Aorta (tissue), 5 donors: ENCODE measurements around the gene FNDC7. TPM values are rescaled to one million over a fixed set of nuclear protein-coding genes. Genes with fewer than 3 reads are reported as not detected.

ENCODE experiments used
- ATAC-seq: fragments of 200-7000 bp; cut with Tn5 transposase; one replicate; pipeline ENCODE4 v1.9.1; 2022; ENCODE audit warnings: moderate library complexity; ENCODE audit not compliant: low FRiP score
- DNase-seq, 2 donors: peaks; one replicate each; pipeline ENCODE4 v3.0.0-alpha.2; 2020
- H3K27ac ChIP-seq, 2 donors: one replicate each; pipeline ENCODE4 v1.5.1; 2013; ENCODE audit warnings: low read length in 2 of 2, mild to moderate bottlenecking in 2 of 2, moderate library complexity in 2 of 2, control low read depth in 1 of 2, inconsistent platforms in 1 of 2, low read depth in 1 of 2
- H3K27me3 ChIP-seq, 2 donors: one replicate each; pipeline ENCODE4 v1.6.1; 2013; ENCODE audit warnings: control low read depth in 1 of 2, low read length in 1 of 2, mild to moderate bottlenecking in 1 of 2, moderate library complexity in 1 of 2; ENCODE audit not compliant: insufficient read depth in 2 of 2, control insufficient read depth in 1 of 2
- H3K36me3 ChIP-seq, 2 donors: one replicate each; pipeline ENCODE4 v1.6.1; 2013; ENCODE audit warnings: control low read depth in 1 of 2, low read length in 1 of 2, mild to moderate bottlenecking in 1 of 2; ENCODE audit not compliant: insufficient read depth in 2 of 2, control insufficient read depth in 1 of 2
- H3K4me1 ChIP-seq, 2 donors: one replicate each; pipeline ENCODE4 v1.6.1; 2013; ENCODE audit warnings: low read length in 2 of 2, control low read depth in 1 of 2, mild to moderate bottlenecking in 1 of 2, moderate library complexity in 1 of 2; ENCODE audit not compliant: insufficient read depth in 2 of 2, control insufficient read depth in 1 of 2
- H3K4me3 ChIP-seq, 2 donors: one replicate each; pipeline ENCODE4 v1.5.1; 2013; ENCODE audit warnings: low read length in 2 of 2, control low read depth in 1 of 2, mild to moderate bottlenecking in 1 of 2
- H3K9me3 ChIP-seq: one replicate; pipeline ENCODE4 v1.6.1; 2013; ENCODE audit warnings: mild to moderate bottlenecking, low read length; ENCODE audit not compliant: control insufficient read depth
- WGBS, 2 donors: extraction: QIAGEN DNeasy Blood & Tissue Kit; methylation state at CpG; one replicate each; pipeline ENCODE4 v1.1.7; 2013; 5-methylcytosine and 5-hydroxymethylcytosine counted together
- intact Hi-C, 2 donors: fragments of 100-400 bp; cut with DNase I; formaldehyde crosslinking; loops; one replicate each; pipeline versions ENCODE4 v1.14.2 to v1.15.0; 2022
- polyA plus RNA-seq, 2 donors: library from polyadenylated mRNA; stranded (reverse); fragments of 200-250 nt; gene quantifications; one replicate each; pipeline ENCODE4 v1.2.3, GENCODE V29; 2013
- total RNA-seq, 2 donors: library from RNA; stranded (reverse); fragmentation: NEBNext Ultra II Directional; extraction: Animal tissue kit (Norgen Biotek cat#: 25700); gene quantifications; one replicate each; pipeline ENCODE4 v1.2.1, GENCODE V29; 2021
- donor health status: healthy with polysubstance abuse.
- donor health status: Bipolar disorder and iron deficiency.
- donor health status: DM: no; HTN: no; CAD: no.
- donor health status: DM: no; HTN: no; CAD: no.
- donor health status: DM: yes; HTN: yes; CAD: no.

FNDC7 gene
- total and polyA plus RNA-seq, 4 donors: 0.15 TPM; not detected in 3

GRCh38 chr1:108704496-108704895 is 8.2 kb upstream of the FNDC7 start:
- intact Hi-C loops: loop anchor here in 1 of 2 donors (2.0 kb wide), 1 partner anchor 36 kb away; no protein-coding TSS in a partner anchor
- H3K4me1 ChIP-seq: no peaks in the 10 kb centered on the region
- ATAC-seq (no peak), DNase-seq (no peak)
- no peaks in the 10 kb centered on the region for H3K36me3 ChIP-seq
- no peaks in the 10 kb centered on the region for H3K27me3 ChIP-seq
- no peak overlapping the region for H3K27ac ChIP-seq
- peak overlapping the region in 1 of 2 donors; percentile 22 for H3K4me3 ChIP-seq
- WGBS, 2 donors: 4 to 18% methylated on average over 2 of the region's 2 CpGs
- H3K9me3 ChIP-seq: no peaks in the 10 kb centered on the region

GRCh38 chr1:108706643-108707042 is 6.1 kb upstream of the FNDC7 start:
- DNase-seq (no peak), ATAC-seq (no peak)
- H3K36me3 ChIP-seq: no peaks in the 10 kb centered on the region
- H3K27ac ChIP-seq: no peak overlapping the region
- intact Hi-C loops: no loop called here
- H3K4me3 ChIP-seq: no peak overlapping the region
- H3K9me3 ChIP-seq: no peaks in the 10 kb centered on the region
- WGBS, 2 donors: 94 to 97% methylated on average over 3 of the region's 3 CpGs
- no peaks in the 10 kb centered on the region for H3K4me1 ChIP-seq
- H3K27me3 ChIP-seq: no peaks in the 10 kb centered on the region

- Histone ChIP-seq H3K4me3 (no peak overlapping the region), H3K27ac (no peak overlapping the region), H3K9me3 (no peaks in the 10 kb centered on the region), H3K36me3 (no peaks in the 10 kb centered on the region), H3K27me3 (no peaks in the 10 kb centered on the region), H3K4me1 (no peaks in the 10 kb centered on the region)
- 67 to 70% methylated on average over 7 of the region's 7 CpGs for WGBS, 2 donors
- intact Hi-C loops: no loop called here
- peak in 1 of 2 donors; percentile 46 for DNase-seq
- ATAC-seq: peak; percentile 7
Measured at GRCh38 chr1:108708691-108709660, 3.7 kb upstream of the FNDC7 start.

DNA sequence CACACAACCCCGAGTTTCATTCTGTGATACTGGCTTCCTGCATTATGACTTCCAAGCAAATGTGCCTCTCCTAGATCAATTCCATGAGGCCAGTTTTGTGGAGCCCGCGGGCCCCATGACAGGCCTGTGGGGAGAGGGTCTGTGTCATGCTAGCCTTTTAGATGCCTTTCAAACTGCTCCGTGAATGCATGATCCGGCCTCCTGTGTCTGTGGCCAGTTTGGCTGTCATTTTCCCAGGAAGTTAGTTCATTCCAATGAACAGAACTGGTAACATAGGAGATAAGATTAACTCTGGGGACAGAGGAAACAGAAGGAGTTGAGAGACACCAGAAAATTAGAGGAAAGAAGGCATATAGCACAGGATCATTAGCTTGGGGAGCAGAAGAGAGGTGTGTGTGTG is 3.2 kb downstream of the FNDC7 start:
- no peaks in the 10 kb centered on the region for H3K9me3 ChIP-seq
- 16 to 18% methylated on average over 5 of the region's 5 CpGs for WGBS, 2 donors
- intact Hi-C loops: no loop called here
- H3K4me3 ChIP-seq: no peak overlapping the region
- DNase-seq: no peak
- H3K27me3 ChIP-seq: no peaks in the 10 kb centered on the region
- no peaks in the 10 kb centered on the region for H3K36me3 ChIP-seq
- ATAC-seq: no peak
- H3K27ac ChIP-seq: peak overlapping the region in 1 of 2 donors; percentile 45
- H3K4me1 ChIP-seq: peaks cover 0 to 3% of the 10 kb centered on the region in 2 donors

DNA sequence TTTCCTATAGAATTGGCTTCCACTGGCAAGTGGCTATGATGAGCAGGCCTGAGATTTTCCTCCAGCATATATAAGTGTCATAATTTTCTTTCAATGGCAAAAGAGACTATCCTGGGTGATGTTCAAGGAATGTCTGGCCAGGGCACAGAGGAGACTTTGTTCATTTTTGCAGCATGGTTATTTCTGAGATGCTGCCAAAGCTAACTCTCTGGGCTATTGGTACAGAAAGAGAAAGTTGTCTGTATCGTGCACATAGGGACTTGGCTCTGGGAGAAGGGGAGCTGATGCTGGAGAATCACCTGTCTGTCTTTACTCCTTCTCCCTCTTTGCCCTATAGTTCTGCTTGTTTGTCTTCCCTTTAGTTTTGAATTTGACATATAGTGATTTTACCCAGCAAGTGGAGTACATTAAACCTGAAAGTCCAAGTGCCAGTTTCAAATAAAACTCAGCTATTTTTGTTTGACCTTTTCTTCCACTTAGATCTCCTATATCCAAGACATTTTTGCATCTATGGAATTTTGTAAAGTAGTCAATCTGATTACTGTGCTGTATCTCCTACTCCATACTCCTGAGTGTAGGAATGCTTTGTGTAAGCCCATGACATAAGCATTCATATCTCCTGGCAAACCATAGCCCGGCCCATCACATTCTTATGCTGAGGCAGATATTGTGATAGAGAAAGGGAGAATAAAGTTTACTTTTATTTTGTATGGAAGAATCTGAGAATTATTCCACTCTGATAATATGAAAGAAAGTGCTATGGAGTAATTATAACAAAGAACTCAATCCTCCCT is 3.9 kb downstream of the FNDC7 start:
- intact Hi-C loops: no loop called here
- 18 to 30% methylated on average over 2 of the region's 2 CpGs for WGBS, 2 donors
- H3K27ac ChIP-seq: no peak overlapping the region
- DNase-seq: no peak
- H3K4me3 ChIP-seq: no peak overlapping the region
- ATAC-seq: no peak
- peaks cover 0 to 3% of the 10 kb centered on the region in 2 donors for H3K4me1 ChIP-seq
- H3K9me3 ChIP-seq: no peaks in the 10 kb centered on the region
- H3K36me3 ChIP-seq: no peaks in the 10 kb centered on the region
- H3K27me3 ChIP-seq: no peaks in the 10 kb centered on the region

- no peaks in the 10 kb centered on the region for H3K9me3 ChIP-seq
- 95 to 96% methylated on average over 9 of the region's 9 CpGs for WGBS, 2 donors
- H3K27me3 ChIP-seq: no peaks in the 10 kb centered on the region
- no peak overlapping the region for H3K4me3 ChIP-seq
- ATAC-seq (no peak), DNase-seq (no peak)
- intact Hi-C loops: no loop called here
- H3K4me1 ChIP-seq: peaks cover 0 to 3% of the 10 kb centered on the region in 2 donors
- no peaks in the 10 kb centered on the region for H3K36me3 ChIP-seq
- no peak overlapping the region for H3K27ac ChIP-seq
Measured at GRCh38 chr1:108717774-108718316, 5.1 kb downstream of the FNDC7 start.

DNA sequence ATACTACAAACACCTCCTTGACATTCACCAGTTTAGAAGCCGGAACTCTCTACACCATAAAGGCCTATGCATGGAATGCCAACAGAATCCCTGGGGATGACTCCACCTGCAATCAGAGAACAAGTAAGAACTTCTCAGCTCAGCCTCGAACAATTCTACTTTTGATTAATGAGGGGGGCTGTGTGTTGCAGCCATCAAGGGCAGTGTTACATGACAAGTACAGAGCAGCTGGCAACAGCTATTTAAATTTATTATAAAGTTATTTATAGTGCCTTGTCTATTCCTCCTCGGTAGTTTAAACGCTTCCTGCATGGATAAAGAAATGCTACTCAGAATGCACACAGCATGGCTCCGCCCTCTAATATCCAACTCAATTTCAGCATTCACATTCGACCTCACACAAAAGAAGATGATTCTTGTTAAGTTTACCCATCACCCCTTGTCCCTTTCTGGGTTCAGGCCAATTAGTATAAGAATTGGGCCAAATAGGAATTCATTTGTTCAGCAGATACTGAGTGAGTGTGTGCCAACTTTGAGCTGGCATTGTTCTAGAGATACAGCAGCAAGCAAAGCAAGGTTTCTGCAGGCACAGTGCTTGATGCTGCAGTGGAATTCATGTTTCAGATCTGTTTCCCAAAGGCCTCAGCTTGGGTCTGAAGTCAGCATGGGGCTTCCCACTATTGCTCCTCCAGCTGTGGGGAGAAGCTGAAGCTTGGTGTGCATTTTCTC is 6.4 kb downstream of the FNDC7 start:
- WGBS, 2 donors: 37 to 49% methylated on average over 6 of the region's 6 CpGs
- Histone ChIP-seq H3K27ac (no peak overlapping the region), H3K4me3 (no peak overlapping the region), H3K4me1 (peaks cover 0 to 3% of the 10 kb centered on the region in 2 donors), H3K27me3 (no peaks in the 10 kb centered on the region), H3K36me3 (no peaks in the 10 kb centered on the region), H3K9me3 (no peaks in the 10 kb centered on the region)
- DNase-seq (no peak), ATAC-seq (no peak)
- intact Hi-C loops: no loop called here
